Head of caudate nucleus (tissue), 42 donors: ENCODE data around the gene CHIT1.
"Not testable (repeated sequence)": the region's sequence is repeated elsewhere in the genome, so short reads cannot be mapped to it uniquely, and the experiment has no call there.

Experiments used
- DNase-seq, 42 donors: peaks; one replicate each; pipeline versions ENCODE4 v3.0.0 to v3.0.0-alpha.2; 2020 to 2021; ENCODE audit warnings: mixed read lengths in 7 of 42
- intact Hi-C: fragments of 100-400 bp; cut with DNase I; formaldehyde crosslinking; loops from one replicate; pipeline ENCODE4 v1.15.0; 2022

The CHIT1 gene

DNA sequence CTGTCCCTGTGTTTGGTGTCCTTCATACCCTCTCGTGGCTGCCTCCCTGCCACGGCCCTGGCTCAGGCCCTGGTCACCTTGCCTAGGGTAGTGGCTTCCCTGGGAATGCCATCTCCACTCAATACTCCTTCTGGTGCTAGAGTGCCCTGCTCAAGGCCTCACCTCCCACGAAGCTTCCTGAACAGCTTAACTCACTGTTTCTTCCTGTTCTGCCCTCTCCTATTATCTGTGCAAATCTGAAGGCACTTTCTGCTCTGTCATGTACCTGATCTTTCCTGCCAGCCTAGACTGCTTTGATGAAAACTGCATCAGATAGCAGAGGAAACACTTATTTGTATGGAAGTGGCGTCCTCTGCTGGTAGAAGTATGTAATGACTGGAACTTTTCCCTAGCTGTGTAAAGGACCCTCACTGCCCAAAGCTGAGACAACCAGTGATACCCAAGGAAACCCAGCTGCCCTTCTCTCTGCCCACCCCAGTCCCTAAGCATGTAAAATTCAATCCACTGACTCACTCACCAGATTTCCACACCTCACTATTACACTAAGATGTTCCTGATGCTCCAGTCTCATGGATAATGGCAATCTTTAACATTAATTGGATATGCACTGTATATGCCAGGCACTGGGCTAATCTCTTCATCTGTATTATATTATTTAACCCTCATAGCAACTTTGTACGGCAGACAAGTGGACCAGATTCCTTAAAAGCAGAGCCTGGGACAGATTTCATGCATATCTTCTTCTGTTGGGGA, 39.6 kb upstream of the CHIT1 start:
- intact Hi-C loops = loop anchor here (2.0 to 5.0 kb wide), 2 partner anchors 218 to 232 kb away; no protein-coding TSS in a partner anchor
- DNase-seq = peak in 19 of 42 donors; percentile 35 to 87 (median 69)

DNA sequence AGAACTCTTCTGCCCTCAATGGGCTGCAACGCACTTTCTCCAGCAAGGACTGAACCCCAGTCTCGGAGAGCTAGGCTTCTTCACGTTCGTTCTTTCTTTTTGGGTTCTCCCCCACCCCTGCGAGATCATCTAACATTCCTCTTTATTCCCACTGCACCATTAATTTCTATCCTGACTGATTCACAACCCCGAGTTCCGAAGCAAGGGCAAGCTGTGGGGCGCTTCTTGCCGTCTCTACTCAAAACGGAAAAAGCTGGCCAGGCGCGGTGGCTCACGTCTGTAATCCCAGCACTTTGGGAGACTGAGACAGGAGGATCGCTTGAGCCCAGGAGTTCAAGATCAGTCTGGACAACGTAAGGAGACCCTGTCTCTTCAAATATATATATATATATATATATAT, 38.4 kb upstream of the CHIT1 start:
- DNase-seq = peak in 2 of 42 donors; percentile 9 to 25
- intact Hi-C loops = loop anchor here (2.0 to 5.0 kb wide), 2 partner anchors 219 to 231 kb away; no protein-coding TSS in a partner anchor

DNA sequence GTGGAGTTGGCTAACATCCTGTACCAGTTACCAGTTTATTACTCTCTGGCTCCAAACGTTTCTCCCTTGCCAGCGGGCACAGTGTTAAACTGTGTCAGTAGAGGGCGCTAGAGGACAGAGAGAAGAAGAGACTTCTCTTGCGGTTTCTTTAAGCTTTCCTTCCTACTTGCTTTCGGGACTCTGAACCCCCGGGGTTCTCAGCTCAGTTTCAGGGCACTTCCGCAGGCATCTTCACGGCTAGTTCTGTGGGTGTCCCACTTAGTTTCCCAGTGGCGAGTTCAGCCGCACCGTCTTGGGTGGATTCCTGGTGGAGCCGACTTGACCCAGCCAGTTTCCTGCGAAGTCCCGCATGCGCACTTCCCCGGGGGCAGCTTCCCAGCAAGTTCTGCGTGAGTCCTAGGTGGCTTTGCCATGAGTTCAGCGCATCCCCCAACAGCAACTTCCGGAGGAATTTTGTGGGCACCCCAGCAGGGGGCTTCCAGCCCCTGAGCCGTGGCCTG, 37.9 kb upstream of the CHIT1 start:
- peak in 41 of 42 donors; percentile 72 to 94 (median 84) for DNase-seq
- intact Hi-C loops = loop anchor here (5.0 kb wide), 1 partner anchor 230 kb away; no protein-coding TSS in a partner anchor

DNA sequence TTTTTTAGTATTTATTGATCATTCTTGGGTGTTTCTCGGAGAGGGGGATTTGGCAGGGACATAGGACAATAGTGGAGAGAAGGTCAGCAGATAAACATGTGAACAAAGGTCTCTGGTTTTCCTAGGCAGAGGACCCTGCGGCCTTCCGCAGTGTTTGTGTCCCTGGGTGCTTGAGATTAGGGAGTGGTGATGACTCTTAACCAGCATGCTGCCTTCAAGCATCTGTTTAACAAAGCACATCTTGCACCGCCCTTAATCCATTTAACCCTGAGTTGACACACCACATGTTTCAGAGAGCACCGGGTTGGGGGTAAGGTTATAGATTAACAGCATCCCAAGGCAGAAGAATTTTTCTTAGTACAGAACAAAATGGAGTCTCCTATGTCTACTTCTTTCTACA, 36.7 kb upstream of the CHIT1 start:
- intact Hi-C loops = loop anchor here (5.0 kb wide), 1 partner anchor 229 kb away; no protein-coding TSS in a partner anchor
- DNase-seq = not testable (repeated sequence)

DNA sequence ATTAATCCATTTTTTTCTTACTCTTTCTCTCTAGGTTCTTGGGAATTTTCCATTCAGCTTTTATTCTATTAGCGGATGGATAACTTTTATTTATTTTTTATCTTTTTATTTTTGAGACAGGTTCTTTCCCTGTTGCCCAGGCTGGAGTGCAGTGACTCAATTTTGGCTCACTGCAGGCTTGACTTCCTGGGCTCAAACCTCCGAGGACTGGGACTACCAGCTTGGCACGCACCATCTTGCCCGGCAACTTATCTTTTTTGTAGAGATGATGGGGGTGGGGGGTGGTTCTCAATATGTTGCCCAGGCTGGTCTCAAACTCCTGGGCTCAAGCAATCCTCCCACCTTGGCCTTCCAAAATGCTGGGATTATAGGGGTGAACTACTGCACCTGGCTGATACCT, 36.1 kb upstream of the CHIT1 start:
- no peak for DNase-seq
- intact Hi-C loops = loop anchor here (5.0 kb wide), 1 partner anchor 228 kb away; no protein-coding TSS in a partner anchor

DNA sequence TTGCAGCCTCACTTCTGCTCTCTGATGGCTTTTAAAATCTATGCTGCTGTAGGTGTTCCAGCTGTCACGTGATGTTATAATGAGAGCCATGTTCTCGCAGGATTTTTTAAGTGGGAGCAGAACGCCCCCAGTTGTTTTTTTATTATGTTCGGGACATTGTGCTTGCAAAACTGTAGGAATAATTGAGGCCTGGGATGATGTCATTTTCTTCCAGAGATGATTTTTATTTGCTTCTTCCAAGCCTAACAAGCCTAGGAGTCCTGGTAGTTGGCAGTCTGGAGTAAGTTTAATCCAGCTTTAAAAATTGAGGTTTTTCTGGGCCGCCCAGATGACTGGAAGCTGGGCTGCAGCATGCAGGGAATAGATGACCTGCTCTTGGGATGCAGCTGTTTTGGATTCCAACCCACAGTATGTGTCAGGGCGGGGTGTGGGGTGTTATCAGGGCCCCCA, 34.6 kb upstream of the CHIT1 start:
- peak in 8 of 42 donors; percentile 39 to 68 (median 46) for DNase-seq
- intact Hi-C loops = no loop called here

DNA sequence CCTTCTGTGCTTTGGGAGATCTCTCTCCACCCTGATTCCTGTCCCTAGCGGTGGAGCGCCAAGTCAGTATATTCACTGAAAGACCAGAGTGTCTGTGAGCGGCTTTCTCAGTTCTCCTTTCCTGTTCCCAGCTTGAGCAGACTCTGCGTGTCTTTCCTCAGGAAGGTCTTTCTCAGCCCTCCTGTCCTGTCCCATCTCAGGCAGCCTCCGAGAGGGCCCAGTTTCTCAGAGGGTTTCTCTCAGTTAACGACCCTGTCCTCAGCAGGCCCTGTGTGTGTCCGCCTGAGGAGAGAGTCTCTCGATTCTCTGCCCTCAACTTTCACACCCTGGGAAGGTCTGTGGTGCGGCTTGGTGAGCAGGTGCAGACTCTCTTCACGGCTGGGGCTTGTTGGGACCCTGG, 34.0 kb upstream of the CHIT1 start:
- peak in 1 of 42 donors; percentile 27 for DNase-seq
- intact Hi-C loops = no loop called here

DNA sequence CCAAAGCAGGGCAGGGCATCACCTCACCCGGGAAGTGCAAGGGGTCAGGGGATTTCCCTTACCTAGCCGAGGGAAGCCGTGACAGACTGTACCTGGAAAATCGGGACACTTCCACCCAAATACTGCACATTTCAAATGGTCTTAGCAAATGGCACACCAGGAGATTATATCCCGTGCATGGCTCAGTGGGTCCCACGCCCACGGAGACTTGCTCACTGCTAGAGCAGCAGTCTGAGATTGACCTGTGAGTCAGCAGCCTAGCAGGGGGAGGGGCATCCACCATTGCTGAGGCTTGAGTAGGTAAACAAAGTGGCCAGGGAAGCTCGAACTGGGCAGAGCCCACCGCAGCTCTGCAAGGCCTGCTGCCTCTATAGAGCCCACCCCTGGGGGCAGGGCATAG, 27.2 kb upstream of the CHIT1 start:
- DNase-seq = not testable (repeated sequence)
- intact Hi-C loops = loop anchor here (5.0 kb wide), 1 partner anchor 39 kb away; no protein-coding TSS in a partner anchor

DNA sequence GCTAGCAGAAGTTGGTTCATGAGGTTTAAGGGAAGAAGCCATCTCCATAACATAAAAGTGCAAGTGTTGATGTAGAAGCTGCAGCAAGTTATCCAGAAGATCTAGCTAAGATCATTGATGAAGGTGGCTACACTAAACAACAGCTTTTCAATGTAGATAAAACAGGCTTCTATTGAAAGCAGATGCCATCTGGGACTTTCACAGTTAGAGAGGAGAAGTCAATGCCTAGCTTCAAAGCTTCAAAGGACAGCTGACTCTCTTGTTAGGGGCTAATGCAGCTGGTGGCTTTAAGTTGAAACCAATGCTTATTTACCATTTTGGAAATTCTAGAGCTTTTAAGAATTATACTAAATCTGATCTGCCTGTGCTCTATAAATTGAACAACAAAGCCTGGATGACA, 25.3 kb upstream of the CHIT1 start:
- not testable (repeated sequence) for DNase-seq
- intact Hi-C loops = loop anchor here (5.0 kb wide), 1 partner anchor 37 kb away; no protein-coding TSS in a partner anchor

DNA sequence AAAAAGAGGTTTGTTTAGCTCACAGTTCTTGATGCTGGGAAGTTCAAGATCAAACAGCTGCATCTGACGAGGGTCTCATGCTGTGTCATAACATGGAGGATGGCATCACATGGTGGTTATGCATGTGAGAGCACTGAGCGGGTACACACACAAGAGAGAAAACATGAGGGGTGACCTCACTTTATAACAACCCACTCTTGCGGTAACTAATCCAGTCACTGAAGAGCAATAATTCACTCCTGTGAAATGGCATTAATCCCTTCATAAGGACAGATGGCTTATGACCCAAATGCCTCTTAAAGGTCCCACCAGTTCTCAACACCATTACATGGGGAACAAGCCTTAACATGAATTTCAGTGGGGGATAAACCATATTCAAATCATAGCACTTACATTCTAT, 23.2 kb upstream of the CHIT1 start:
- DNase-seq = no peak
- intact Hi-C loops = no loop called here

DNA sequence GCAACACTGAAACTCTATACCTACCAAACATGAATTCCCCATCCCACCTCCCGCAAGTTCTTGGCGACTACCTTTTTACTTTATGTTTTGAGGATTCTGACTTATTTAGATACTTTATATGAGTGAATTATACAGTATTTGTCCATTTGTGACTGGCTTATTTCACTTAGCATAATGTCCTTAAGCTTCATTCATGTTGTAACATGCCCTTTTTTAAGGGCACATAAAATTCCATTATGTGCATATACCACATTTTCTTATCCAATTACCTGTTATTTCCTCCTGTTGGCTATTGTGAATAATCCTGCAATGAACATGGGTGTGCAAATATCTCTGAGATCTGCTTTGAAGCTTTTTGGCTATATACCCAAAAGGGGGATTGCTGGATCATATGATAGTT, 22.0 kb upstream of the CHIT1 start:
- no peak for DNase-seq
- intact Hi-C loops = no loop called here

DNA sequence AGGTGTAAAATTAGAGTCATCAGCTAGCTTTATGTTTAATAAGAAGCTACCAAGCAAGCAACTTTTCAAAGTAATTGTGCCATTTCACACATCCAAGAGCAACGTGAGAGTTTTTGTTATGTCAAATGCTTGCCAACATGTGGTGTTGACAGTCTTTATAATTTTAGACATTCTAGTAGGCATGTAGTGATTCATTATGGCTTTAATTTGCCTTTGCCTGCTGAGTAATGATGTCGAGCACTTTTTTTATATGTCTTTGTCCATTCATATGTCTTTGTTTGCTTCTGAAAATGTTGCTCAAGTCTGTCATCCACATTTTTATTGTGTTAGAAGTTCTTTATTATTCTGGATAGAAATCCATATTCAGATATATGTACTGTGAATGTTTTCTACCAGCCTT, 21.4 kb upstream of the CHIT1 start:
- intact Hi-C loops = no loop called here
- no peak for DNase-seq

DNA sequence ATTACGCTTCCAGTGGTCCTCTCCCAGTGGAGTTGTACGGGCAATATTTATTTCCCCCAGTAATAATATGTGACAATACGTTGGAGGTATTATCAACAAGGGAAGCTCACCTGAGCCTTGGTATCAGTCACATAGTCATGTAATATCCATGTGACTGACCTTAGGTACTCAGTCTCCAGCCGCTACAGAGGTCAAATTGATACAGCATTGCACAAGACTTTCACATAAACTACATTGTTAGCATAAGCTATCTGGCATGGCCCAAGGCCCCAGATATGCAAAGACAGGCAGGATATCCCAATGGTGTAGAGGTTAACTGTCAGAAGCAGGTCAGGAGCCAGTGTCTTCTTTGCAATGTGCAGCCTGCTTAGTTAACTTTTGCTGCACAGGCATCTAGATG, 15.3 kb upstream of the CHIT1 start:
- intact Hi-C loops = no loop called here
- DNase-seq = no peak

DNA sequence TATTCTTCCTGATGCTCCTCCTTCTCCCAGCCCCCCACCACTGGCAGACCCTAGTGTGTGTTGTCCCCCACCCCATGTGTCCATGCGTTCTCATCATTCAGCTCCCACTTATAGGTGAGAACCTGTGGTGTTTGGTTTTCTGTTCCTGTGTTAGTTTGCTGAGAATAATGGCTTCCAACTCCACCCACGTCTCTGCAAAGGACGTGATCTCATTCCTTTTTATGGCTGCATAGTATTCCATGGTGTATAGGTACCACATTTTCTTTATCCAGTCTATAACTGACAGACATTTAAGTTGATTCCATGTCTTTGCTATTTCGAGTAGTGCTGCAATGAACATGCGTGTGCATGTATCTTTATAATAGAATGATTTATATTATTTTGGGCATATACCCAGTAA, 12.2 kb upstream of the CHIT1 start:
- intact Hi-C loops, DNase-seq: not testable (repeated sequence)

DNA sequence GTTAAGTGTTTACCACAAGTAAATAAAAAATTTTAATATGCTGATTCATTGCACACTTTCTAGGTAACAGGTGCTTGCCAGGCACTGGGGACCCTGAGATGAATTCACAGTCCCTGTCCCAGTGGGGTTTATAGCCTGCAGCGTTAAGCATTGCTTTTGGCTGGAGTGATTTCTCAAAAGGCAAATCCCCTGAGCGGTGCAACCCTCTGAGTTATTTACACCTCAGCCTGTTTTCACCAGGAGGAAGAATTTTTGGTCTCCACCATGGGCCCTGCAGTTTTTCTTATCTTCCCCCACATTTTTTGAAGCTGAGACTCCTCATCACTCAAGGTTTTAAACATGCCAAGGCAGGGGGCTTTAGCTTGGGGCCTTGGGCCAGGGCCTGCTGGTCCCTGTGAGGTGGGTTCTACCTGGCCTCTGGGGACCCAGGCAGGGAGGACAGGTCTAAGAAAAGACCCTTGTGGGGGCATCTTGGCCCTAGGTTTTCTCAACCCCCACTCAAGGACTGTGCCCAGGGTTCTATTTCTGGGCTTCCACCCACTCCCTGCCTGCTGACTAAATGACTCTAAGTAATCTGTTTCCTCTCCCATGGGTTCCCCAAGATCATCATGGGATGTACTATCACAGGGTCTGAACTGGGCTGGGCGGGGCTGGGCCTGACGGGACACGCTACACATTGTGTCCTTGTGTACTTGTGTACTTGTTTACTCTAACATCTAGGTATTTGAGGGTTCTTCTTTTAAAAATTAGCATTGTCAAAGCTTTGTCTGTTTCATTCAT, 10.2 kb upstream of the CHIT1 start:
- DNase-seq = peak in 6 of 42 donors; percentile 6 to 51 (median 32)
- intact Hi-C loops = no loop called here

DNA sequence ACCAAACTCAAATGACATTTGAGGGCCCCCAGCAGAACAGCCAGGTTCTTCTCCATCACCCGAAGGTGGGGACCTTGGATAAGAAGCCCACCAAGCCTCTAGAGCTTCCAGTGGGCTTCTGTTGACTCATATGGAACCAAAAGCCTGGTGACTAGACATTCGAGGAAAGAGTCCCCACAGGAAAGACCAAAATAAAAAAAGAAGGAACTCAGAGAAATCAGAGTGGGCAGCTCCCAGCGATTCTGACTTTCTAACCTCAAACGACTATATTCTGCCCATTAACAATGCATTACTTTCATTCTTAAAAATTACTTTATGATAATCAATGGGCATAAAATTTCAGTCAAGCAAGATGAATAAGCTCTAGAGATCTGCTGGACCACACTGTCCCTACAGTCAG, 9.6 kb upstream of the CHIT1 start:
- intact Hi-C loops = no loop called here
- DNase-seq = no peak

DNA sequence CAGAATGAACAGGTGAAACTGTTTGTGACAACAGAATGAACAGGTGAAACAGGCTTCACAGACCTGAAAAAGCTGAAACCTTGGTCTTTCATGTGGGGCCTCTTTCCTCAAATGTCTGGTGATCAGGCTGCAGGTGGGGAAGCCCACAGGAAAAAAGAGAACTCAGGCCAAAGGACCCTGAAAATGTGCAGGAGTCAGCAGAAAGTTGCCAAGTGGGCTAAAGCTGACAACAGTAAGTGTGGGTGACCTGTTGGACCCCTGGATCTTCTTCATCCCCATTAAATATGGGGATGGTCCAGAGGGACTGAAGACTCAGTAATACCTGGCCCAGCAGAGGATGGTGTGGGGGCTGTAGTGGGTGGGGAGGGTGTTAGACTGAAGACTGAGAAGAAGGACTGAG, 9.1 kb upstream of the CHIT1 start:
- DNase-seq = no peak
- intact Hi-C loops = no loop called here

DNA sequence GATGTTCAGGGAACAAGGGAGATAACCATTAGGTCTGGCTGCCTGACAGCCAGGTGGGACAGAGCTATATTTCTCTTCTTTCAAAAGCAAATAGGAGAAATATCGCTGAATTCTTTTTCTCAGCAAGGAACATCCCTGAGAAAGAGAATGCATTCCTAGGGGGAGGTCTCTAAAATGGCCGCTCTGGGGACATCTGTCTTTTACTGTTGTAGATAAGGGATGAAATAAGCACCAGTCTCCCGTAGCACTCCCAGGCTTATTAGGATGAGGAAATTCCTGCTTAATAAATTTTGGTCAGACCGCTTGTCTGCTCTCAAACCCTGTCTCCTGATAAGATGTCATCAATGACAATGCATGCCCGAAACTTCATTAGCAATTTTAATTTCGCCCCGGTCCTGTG, 5.4 kb upstream of the CHIT1 start:
- intact Hi-C loops, DNase-seq: not testable (repeated sequence)

DNA sequence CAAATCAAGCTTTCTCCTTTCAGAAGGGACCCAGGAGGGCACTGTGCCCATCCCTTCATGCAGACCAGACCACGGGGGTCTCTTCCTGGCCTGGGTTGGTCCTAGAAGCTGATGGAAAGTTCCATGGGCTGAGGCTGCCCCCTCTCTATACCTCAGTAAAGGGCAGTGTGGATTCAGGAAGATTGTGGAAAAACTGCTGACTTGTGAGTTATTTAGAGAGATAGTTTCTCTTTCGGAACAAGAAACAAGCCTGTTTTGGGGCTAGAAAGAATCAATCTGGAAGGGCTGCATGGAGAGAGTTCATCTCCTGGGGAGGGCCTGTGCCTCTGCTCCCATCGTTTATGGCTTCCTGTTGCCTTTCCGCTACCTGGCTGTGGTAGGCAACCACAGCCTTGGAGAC, 803 bp downstream of the CHIT1 start:
- intact Hi-C loops = no loop called here
- no peak for DNase-seq
